ENCODE measurements around the gene SPC24. TPM values are rescaled to one million over a fixed set of nuclear protein-coding genes. Genes with fewer than 3 reads are reported as not detected.
"Not testable (repeated sequence)": the region's sequence is repeated elsewhere in the genome, so short reads cannot be mapped to it uniquely, and the experiment has no call there.

The SPC24 gene
- total RNA-seq, 1 experiment from 2014 or later = 113 TPM

- peaks cover 85% of the 10 kb centered on the region for H3K36me3 ChIP-seq
- not testable (repeated sequence) for H3K9me3 ChIP-seq, DNase-seq, H3K4me3 ChIP-seq, H3K27me3 ChIP-seq
These were observed 33.6 kb downstream of the SPC24 start for GRCh38 chr19:11121963-11122362.

- Histone ChIP-seq H3K9me3 (no peaks in the 10 kb centered on the region), H3K36me3 (peaks cover 87% of the 10 kb centered on the region), H3K4me3 (no peak overlapping the region)
These were observed 39.1 kb downstream of the SPC24 start for GRCh38 chr19:11116507-11116906.

GRCh38 chr19:11115895-11116446 is 39.6 kb downstream of the SPC24 start:
- no peaks in the 10 kb centered on the region for H3K9me3 ChIP-seq
- no peaks in the 10 kb centered on the region for H3K27me3 ChIP-seq
- no peak overlapping the region for H3K4me3 ChIP-seq
- peaks cover 89% of the 10 kb centered on the region for H3K36me3 ChIP-seq
- DNase-seq = no peak

More at GRCh38 chr19:11116507-11116906, 39.1 kb downstream of the SPC24 start:
- no peak for DNase-seq
- H3K27me3 ChIP-seq = no peaks in the 10 kb centered on the region

- H3K36me3 ChIP-seq = peaks cover 89% of the 10 kb centered on the region
- H3K9me3 ChIP-seq = no peaks in the 10 kb centered on the region
- no peaks in the 10 kb centered on the region for H3K27me3 ChIP-seq
- no peak overlapping the region for H3K4me3 ChIP-seq
- no peak for DNase-seq
These were observed 40.5 kb downstream of the SPC24 start for GRCh38 chr19:11115042-11115441.

GRCh38 chr19:11113140-11113708 is 42.4 kb downstream of the SPC24 start:
- DNase-seq = no peak
- Histone ChIP-seq H3K4me3 (no peak overlapping the region), H3K27me3 (no peaks in the 10 kb centered on the region), H3K9me3 (no peaks in the 10 kb centered on the region), H3K36me3 (peaks cover 90% of the 10 kb centered on the region)

- Histone ChIP-seq H3K4me3 (no peak overlapping the region), H3K36me3 (peaks cover 90% of the 10 kb centered on the region), H3K9me3 (no peaks in the 10 kb centered on the region), H3K27me3 (no peaks in the 10 kb centered on the region)
- DNase-seq = no peak
These were observed 43.8 kb downstream of the SPC24 start for GRCh38 chr19:11111771-11112144.

- H3K9me3 ChIP-seq = no peaks in the 10 kb centered on the region
- DNase-seq = no peak
- H3K36me3 ChIP-seq = peaks cover 90% of the 10 kb centered on the region
These were observed 44.3 kb downstream of the SPC24 start for GRCh38 chr19:11111117-11111770.

GRCh38 chr19:11108746-11109145 is 46.8 kb downstream of the SPC24 start:
- H3K4me3 ChIP-seq = no peak overlapping the region
- H3K27me3 ChIP-seq = no peaks in the 10 kb centered on the region
- DNase-seq = no peak
- no peaks in the 10 kb centered on the region for H3K9me3 ChIP-seq
- peaks cover 92% of the 10 kb centered on the region for H3K36me3 ChIP-seq

More at GRCh38 chr19:11111117-11111770, 44.3 kb downstream of the SPC24 start:
- Histone ChIP-seq H3K27me3 (no peaks in the 10 kb centered on the region), H3K4me3 (no peak overlapping the region)

GRCh38 chr19:11106477-11106876 is 49.1 kb downstream of the SPC24 start:
- no peak overlapping the region for H3K4me3 ChIP-seq
- DNase-seq = no peak
- no peaks in the 10 kb centered on the region for H3K9me3 ChIP-seq
- peaks cover 97% of the 10 kb centered on the region for H3K36me3 ChIP-seq
- no peaks in the 10 kb centered on the region for H3K27me3 ChIP-seq

GRCh38 chr19:11105014-11105636 is 50.5 kb downstream of the SPC24 start:
- peaks cover 93% of the 10 kb centered on the region for H3K36me3 ChIP-seq
- DNase-seq = no peak

GRCh38 chr19:11103667-11104066 is 51.9 kb downstream of the SPC24 start:
- H3K9me3 ChIP-seq, H3K4me3 ChIP-seq, DNase-seq, H3K27me3 ChIP-seq: not testable (repeated sequence)
- peaks cover 94% of the 10 kb centered on the region for H3K36me3 ChIP-seq

More at GRCh38 chr19:11105014-11105636, 50.5 kb downstream of the SPC24 start:
- Histone ChIP-seq H3K9me3 (no peaks in the 10 kb centered on the region), H3K27me3 (no peaks in the 10 kb centered on the region), H3K4me3 (no peak overlapping the region)

GRCh38 chr19:11102944-11103343 is 52.6 kb downstream of the SPC24 start:
- DNase-seq = no peak
- Histone ChIP-seq H3K36me3 (peaks cover 94% of the 10 kb centered on the region), H3K9me3 (no peaks in the 10 kb centered on the region), H3K27me3 (no peaks in the 10 kb centered on the region), H3K4me3 (no peak overlapping the region)

- H3K4me3 ChIP-seq = no peak overlapping the region
- no peak for DNase-seq
- H3K27me3 ChIP-seq = no peaks in the 10 kb centered on the region
- H3K9me3 ChIP-seq = no peaks in the 10 kb centered on the region
- H3K36me3 ChIP-seq = peaks cover 86% of the 10 kb centered on the region
These were observed 54.5 kb downstream of the SPC24 start for GRCh38 chr19:11101057-11101456.

GRCh38 chr19:11100049-11100448 is 55.5 kb downstream of the SPC24 start:
- Histone ChIP-seq H3K4me3 (no peak overlapping the region), H3K9me3 (no peaks in the 10 kb centered on the region), H3K36me3 (peaks cover 81% of the 10 kb centered on the region), H3K27me3 (no peaks in the 10 kb centered on the region)
- no peak for DNase-seq

- Histone ChIP-seq H3K9me3 (no peaks in the 10 kb centered on the region), H3K36me3 (peaks cover 79% of the 10 kb centered on the region), H3K27me3 (no peaks in the 10 kb centered on the region), H3K4me3 (no peak overlapping the region)
- DNase-seq = no peak
These were observed 56.7 kb downstream of the SPC24 start for GRCh38 chr19:11098861-11099260.

- H3K27me3 ChIP-seq = no peaks in the 10 kb centered on the region
- H3K9me3 ChIP-seq = no peaks in the 10 kb centered on the region
- no peak overlapping the region for H3K4me3 ChIP-seq
- DNase-seq = no peak
- H3K36me3 ChIP-seq = peaks cover 80% of the 10 kb centered on the region
These were observed 57.3 kb downstream of the SPC24 start for GRCh38 chr19:11098327-11098726.

- not testable (repeated sequence) for H3K4me3 ChIP-seq, DNase-seq, H3K27me3 ChIP-seq, H3K9me3 ChIP-seq
- peaks cover 80% of the 10 kb centered on the region for H3K36me3 ChIP-seq
These were observed 58.2 kb downstream of the SPC24 start for GRCh38 chr19:11097367-11097766.
